ENCODE results near the gene PAPPA.

GRCh38 chr9:116202219-116202912, 48.8 kb downstream of the PAPPA start:
- TF ChIP-seq EZH2 (IDR thresholded peaks at IDR 0.05; ENCODE audit: borderline replicate concordance, low read length) = no peak
- TF ChIP-seq CTCF (conservative IDR thresholded peaks at IDR 0.05 in 1 of 2, IDR thresholded peaks at IDR 0.05 in 1 of 2; ENCODE audit: extremely low read depth in 1 of 2, insufficient read depth in 1 of 2, low read depth in 1 of 2, low read length in 2 of 2) = no peak

All from mammary epithelial cell (primary cell).